HepG2 (cell line): ENCODE results near the gene EPHX1. TPM values are rescaled to one million over a fixed set of nuclear protein-coding genes. Genes with fewer than 3 reads are reported as not detected.

Experiments
- KLF9 ChIP-seq: IDR thresholded peaks from 2 replicates; pipeline ENCODE4 v1.6.1; 2016; ENCODE audit warnings: low read depth
- MTA1 ChIP-seq: sonication (generic); formaldehyde crosslinking; IDR thresholded peaks from 2 replicates; pipeline ENCODE4 v1.4.0; 2020; ENCODE audit warnings: missing genetic modification reagents, mild to moderate bottlenecking, borderline replicate concordance
- SP4 ChIP-seq: sonication (generic); formaldehyde crosslinking; IDR thresholded peaks from 2 replicates; pipeline ENCODE4 v1.8.1; 2023; ENCODE audit warnings: mild to moderate bottlenecking, missing genetic modification reagents
- ZC3H13 ChIP-seq: sonication (generic); formaldehyde crosslinking; IDR thresholded peaks from 2 replicates; pipeline ENCODE4 v1.8.1; 2023; ENCODE audit warnings: mild to moderate bottlenecking, missing genetic modification reagents, moderate library complexity
- ZNF768 ChIP-seq: sonication (generic); formaldehyde crosslinking; IDR thresholded peaks from 2 replicates; pipeline ENCODE4 v1.4.0; 2020; ENCODE audit warnings: missing genetic modification reagents
- polyA plus RNA-seq, 8 experiments: library from polyadenylated mRNA; depleted of rRNA in 3 of 8; stranded (reverse) in 7 of 8; unstranded in 1 of 8; fragments of >200 nt; fragmentation: Illumina TruSeq in 4 of 8; extraction: Trizol in 4 of 8; gene quantifications; 2 replicates each; pipeline versions ENCODE4 v1.2.1 to v1.2.3, GENCODE V29; 2011 to 2016; ENCODE audit warnings: low read depth in 4 of 8, missing spikeins in 1 of 8, mixed read lengths in 1 of 8; ENCODE audit not compliant: insufficient read depth in 1 of 8
- total RNA-seq, 5 experiments: library from RNA; depleted of rRNA; stranded (reverse); fragments of >200 nt; fragmentation: Illumina TruSeq; extraction: Trizol; gene quantifications; 2 replicates each; pipeline ENCODE4 v1.2.3, GENCODE V29; 2016; ENCODE audit warnings: low read depth in 1 of 5
- TF ChIP-seq, protein P1 (sequence below): sonication (generic); formaldehyde crosslinking; IDR thresholded peaks from 2 replicates; pipeline ENCODE4 v1.8.1; 2023; ENCODE audit warnings: mild to moderate bottlenecking, missing genetic modification reagents
- TF ChIP-seq, protein P2 (sequence below): sonication (generic); formaldehyde crosslinking; IDR thresholded peaks from 2 replicates; pipeline ENCODE4 v1.5.0; 2020; ENCODE audit warnings: mild to moderate bottlenecking, missing genetic modification reagents
- TF ChIP-seq, protein P3 (sequence below): sonication (generic); formaldehyde crosslinking; IDR thresholded peaks from 2 replicates; pipeline ENCODE4 v1.4.0; 2020; ENCODE audit warnings: missing genetic modification reagents
- TF ChIP-seq, protein P4 (sequence below): sonication (generic); formaldehyde crosslinking; IDR thresholded peaks from 2 replicates; pipeline ENCODE4 v1.4.0; 2020; ENCODE audit warnings: missing genetic modification reagents
- TF ChIP-seq, protein P5 (sequence below): sonication (generic); formaldehyde crosslinking; IDR thresholded peaks from 2 replicates; pipeline ENCODE4 v1.9.0; 2021; ENCODE audit warnings: mild to moderate bottlenecking, missing genetic modification reagents

EPHX1 gene
- total and polyA plus RNA-seq, 2 of the 13 experiments (the other 11 are each of a cell fraction or from before 2014, with no cell fraction given): 27.7 to 36.5 TPM

DNA sequence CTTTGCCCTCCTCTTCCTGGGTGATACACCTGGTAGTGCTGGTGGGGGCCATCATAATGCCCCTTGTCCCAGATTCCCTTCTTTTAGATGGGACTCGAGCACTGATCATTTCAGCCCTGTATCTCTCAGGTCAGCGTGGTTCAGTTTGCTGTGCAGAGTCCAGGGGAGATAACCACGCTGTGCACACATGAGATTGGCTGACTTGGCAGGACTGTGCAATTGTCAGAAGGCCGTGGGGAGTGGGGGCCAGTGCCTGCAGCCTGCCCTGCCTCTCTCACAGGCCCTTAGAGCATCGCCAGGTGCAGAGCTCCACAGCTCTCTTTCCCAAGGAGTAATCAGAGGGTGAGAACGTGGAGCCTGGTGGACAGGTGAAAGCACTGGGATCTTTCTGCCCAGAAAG is 15.2 kb downstream of the EPHX1 start (continued):
- TF ChIP-seq, protein P1, sequence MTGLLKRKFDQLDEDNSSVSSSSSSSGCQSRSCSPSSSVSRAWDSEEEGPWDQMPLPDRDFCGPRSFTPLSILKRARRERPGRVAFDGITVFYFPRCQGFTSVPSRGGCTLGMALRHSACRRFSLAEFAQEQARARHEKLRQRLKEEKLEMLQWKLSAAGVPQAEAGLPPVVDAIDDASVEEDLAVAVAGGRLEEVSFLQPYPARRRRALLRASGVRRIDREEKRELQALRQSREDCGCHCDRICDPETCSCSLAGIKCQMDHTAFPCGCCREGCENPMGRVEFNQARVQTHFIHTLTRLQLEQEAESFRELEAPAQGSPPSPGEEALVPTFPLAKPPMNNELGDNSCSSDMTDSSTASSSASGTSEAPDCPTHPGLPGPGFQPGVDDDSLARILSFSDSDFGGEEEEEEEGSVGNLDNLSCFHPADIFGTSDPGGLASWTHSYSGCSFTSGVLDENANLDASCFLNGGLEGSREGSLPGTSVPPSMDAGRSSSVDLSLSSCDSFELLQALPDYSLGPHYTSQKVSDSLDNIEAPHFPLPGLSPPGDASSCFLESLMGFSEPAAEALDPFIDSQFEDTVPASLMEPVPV (CRISPR knock-in tag): no peak
- TF ChIP-seq ZC3H13 (CRISPR knock-in tag) (no peak), ZNF768 (CRISPR knock-in tag) (peak; percentile 98), SP4 (CRISPR knock-in tag) (0 out of 2 replicates have a peak, but pooled peaks have one; percentile 24), KLF9 (CRISPR knock-in tag) (no peak), MTA1 (CRISPR knock-in tag) (peak; percentile 90; the same call in 1 of the 2 replicates)
- TF ChIP-seq, protein P2, sequence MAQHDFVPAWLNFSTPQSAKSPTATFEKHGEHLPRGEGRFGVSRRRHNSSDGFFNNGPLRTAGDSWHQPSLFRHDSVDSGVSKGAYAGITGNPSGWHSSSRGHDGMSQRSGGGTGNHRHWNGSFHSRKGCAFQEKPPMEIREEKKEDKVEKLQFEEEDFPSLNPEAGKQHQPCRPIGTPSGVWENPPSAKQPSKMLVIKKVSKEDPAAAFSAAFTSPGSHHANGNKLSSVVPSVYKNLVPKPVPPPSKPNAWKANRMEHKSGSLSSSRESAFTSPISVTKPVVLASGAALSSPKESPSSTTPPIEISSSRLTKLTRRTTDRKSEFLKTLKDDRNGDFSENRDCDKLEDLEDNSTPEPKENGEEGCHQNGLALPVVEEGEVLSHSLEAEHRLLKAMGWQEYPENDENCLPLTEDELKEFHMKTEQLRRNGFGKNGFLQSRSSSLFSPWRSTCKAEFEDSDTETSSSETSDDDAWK (CRISPR knock-in tag): no peak
- TF ChIP-seq, protein P3, sequence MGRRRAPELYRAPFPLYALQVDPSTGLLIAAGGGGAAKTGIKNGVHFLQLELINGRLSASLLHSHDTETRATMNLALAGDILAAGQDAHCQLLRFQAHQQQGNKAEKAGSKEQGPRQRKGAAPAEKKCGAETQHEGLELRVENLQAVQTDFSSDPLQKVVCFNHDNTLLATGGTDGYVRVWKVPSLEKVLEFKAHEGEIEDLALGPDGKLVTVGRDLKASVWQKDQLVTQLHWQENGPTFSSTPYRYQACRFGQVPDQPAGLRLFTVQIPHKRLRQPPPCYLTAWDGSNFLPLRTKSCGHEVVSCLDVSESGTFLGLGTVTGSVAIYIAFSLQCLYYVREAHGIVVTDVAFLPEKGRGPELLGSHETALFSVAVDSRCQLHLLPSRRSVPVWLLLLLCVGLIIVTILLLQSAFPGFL (CRISPR knock-in tag): no peak
- TF ChIP-seq, protein P4, sequence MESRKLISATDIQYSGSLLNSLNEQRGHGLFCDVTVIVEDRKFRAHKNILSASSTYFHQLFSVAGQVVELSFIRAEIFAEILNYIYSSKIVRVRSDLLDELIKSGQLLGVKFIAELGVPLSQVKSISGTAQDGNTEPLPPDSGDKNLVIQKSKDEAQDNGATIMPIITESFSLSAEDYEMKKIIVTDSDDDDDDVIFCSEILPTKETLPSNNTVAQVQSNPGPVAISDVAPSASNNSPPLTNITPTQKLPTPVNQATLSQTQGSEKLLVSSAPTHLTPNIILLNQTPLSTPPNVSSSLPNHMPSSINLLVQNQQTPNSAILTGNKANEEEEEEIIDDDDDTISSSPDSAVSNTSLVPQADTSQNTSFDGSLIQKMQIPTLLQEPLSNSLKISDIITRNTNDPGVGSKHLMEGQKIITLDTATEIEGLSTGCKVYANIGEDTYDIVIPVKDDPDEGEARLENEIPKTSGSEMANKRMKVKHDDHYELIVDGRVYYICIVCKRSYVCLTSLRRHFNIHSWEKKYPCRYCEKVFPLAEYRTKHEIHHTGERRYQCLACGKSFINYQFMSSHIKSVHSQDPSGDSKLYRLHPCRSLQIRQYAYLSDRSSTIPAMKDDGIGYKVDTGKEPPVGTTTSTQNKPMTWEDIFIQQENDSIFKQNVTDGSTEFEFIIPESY (CRISPR knock-in tag): 0 out of 2 replicates have a peak, but pooled peaks have one; percentile 26
- TF ChIP-seq, protein P5, sequence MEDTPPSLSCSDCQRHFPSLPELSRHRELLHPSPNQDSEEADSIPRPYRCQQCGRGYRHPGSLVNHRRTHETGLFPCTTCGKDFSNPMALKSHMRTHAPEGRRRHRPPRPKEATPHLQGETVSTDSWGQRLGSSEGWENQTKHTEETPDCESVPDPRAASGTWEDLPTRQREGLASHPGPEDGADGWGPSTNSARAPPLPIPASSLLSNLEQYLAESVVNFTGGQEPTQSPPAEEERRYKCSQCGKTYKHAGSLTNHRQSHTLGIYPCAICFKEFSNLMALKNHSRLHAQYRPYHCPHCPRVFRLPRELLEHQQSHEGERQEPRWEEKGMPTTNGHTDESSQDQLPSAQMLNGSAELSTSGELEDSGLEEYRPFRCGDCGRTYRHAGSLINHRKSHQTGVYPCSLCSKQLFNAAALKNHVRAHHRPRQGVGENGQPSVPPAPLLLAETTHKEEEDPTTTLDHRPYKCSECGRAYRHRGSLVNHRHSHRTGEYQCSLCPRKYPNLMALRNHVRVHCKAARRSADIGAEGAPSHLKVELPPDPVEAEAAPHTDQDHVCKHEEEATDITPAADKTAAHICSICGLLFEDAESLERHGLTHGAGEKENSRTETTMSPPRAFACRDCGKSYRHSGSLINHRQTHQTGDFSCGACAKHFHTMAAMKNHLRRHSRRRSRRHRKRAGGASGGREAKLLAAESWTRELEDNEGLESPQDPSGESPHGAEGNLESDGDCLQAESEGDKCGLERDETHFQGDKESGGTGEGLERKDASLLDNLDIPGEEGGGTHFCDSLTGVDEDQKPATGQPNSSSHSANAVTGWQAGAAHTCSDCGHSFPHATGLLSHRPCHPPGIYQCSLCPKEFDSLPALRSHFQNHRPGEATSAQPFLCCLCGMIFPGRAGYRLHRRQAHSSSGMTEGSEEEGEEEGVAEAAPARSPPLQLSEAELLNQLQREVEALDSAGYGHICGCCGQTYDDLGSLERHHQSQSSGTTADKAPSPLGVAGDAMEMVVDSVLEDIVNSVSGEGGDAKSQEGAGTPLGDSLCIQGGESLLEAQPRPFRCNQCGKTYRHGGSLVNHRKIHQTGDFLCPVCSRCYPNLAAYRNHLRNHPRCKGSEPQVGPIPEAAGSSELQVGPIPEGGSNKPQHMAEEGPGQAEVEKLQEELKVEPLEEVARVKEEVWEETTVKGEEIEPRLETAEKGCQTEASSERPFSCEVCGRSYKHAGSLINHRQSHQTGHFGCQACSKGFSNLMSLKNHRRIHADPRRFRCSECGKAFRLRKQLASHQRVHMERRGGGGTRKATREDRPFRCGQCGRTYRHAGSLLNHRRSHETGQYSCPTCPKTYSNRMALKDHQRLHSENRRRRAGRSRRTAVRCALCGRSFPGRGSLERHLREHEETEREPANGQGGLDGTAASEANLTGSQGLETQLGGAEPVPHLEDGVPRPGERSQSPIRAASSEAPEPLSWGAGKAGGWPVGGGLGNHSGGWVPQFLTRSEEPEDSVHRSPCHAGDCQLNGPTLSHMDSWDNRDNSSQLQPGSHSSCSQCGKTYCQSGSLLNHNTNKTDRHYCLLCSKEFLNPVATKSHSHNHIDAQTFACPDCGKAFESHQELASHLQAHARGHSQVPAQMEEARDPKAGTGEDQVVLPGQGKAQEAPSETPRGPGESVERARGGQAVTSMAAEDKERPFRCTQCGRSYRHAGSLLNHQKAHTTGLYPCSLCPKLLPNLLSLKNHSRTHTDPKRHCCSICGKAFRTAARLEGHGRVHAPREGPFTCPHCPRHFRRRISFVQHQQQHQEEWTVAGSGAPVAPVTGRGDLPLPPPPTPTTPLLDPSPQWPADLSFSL (CRISPR knock-in tag): no peak
